Mononuclear cell (primary cell): ENCODE results near the gene CDH2. TPM values are rescaled to one million over a fixed set of nuclear protein-coding genes. Genes with fewer than 3 reads are reported as not detected.

ENCODE experiments used
- H3K27me3 ChIP-seq: 2 replicates; pipeline ENCODE4 v1.6.0; 2011; ENCODE audit warnings: low read length, control low read depth; ENCODE audit not compliant: insufficient read depth
- H3K4me1 ChIP-seq: 2 replicates; pipeline ENCODE4 v1.5.1; 2011; ENCODE audit warnings: mild to moderate bottlenecking, low read length, control low read depth; ENCODE audit not compliant: insufficient read depth
- H3K4me3 ChIP-seq: 2 replicates; pipeline ENCODE4 v1.5.1; 2011; ENCODE audit warnings: mild to moderate bottlenecking, low read length, moderate library complexity
- H3K9me3 ChIP-seq: 2 replicates; pipeline ENCODE4 v1.5.1; 2011; ENCODE audit warnings: low read depth, mild to moderate bottlenecking, control low read depth, low read length
- total RNA-seq: library from RNA; depleted of rRNA; stranded (reverse); fragments of >200 nt; gene quantifications from one replicate; pipeline ENCODE4 v1.2.3, GENCODE V29; 2012

CDH2 gene
- total RNA-seq, 1 donor: not detected

DNA sequence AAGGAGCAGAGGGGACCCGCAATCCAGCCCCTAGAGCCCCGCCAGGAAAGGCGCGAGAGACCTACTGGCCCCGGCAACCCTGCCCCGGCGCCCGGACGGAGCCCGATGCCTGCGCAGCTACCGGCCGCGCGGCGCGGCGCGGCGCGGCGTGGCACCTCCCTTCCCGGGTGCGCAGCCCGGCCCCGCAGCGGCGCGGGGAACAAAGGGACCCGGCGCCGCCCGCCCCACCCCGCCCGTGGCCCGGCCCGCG is 307 bp downstream of the CDH2 start:
- Histone ChIP-seq H3K4me3 (no peak overlapping the region), H3K9me3 (no peaks in the 10 kb centered on the region), H3K27me3 (peaks cover 70% of the 10 kb centered on the region), H3K4me1 (peaks cover 6% of the 10 kb centered on the region)

DNA sequence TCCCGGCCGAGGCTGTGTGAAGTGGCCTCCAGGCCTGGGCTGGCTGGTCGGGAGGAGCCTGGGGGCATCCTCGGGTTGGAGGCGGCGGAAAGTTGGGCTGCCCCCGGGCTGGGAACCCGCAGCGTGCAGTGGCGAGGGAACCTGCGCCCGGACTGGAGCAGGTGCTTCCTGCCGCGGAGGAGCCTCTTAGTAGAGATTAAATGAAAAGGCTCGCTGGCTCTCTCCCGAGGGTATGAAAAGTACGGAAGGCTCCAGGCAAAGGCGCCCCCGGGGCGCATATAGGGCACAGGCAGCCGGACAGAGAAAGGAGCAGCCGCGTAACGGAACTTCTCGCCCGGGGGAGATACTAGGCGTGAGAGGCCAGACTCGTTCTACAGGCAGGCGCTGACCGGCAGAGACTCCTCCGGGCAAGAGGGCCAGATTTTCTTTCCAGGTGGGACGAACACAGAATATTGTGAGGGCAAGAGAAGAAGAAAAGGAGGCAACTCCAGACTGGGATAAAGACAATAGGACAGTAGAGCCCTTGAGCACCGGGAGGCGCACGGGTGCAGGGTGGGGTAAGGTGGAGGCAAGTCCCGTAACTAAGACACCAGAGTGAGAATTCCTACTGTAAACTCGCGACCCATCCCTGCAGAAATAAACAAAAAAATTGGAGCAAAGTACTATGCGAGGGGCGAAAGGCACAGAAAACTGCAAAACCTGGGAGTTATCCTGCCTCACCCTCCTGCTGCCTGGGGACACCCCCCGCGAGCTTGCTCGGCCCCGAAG is 816 bp downstream of the CDH2 start:
- Histone ChIP-seq H3K27me3 (peaks cover 72% of the 10 kb centered on the region), H3K4me1 (peaks cover 6% of the 10 kb centered on the region), H3K4me3 (no peak overlapping the region), H3K9me3 (no peaks in the 10 kb centered on the region)

DNA sequence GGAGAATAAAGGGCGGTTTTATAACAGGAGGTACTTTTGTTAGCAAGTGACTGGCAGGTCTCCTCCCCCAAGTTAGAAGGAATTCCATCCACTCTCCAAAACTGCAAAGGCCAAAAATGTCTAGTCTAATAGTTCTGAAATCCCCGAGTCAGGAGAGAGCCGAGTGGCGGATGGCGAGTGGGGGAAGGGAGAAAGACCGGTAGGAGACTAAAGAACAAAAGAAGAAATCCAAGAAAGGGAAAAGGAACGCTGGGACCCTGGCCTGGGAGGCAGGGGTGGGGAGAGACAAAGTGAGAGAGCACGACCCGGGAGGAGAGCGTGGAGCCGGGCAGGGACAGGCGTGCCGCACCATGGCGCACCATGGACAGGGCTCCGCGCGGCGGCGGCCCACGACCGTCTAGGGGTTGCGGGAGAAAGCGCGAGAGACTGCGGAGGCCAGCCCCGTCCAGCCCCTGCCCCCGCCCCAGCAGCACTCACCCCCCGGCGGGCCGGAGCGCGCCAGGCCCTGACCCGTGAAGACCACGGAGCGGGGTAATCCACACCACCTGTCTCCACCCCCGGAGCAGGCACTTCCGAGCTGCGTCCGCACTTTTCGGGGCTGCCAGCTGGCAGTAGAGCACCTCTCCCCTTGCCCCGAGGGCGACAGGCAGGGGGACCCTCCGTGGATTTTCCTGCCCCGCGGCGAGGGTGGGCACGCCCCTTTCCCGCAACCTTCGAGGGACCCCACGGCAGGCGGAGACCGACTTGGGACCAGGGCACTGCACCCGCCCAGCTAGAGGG is 1.6 kb downstream of the CDH2 start:
- H3K4me1 ChIP-seq: peaks cover 6% of the 10 kb centered on the region
- no peak overlapping the region for H3K4me3 ChIP-seq
- peaks cover 67% of the 10 kb centered on the region for H3K27me3 ChIP-seq
- H3K9me3 ChIP-seq: no peaks in the 10 kb centered on the region

DNA sequence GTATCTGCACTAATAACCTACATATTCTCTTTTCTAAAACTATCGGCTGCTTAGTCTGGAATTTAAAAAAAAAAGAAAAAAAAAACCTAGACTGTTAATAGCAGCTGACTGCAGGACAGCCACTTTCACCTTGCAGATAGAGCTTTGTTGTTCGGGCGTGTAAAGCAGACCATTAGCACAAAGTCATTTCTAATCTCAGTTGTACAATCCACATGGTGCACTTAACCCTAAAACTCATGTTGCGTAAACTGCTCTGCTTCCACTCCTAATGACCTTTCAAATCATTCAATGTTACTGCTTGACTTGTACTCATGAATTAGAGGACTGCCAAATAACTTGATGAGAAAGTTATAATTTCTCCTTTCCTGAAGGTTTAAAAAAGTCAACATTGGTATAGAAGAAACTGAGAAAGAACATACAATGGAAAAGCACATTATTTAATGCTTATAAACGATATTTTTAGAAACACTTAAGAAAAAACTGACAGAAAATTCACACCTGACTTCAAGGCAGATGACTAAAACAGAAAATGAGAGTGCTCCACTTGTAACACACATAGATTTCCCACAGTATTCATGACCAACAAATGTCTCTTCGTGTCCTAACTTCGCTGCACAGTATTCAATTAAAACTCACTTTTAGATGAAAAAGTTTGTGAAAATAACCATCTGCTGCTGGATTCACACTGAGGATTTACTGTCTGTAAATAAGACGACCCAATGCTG is 2.6 kb downstream of the CDH2 start:
- Histone ChIP-seq H3K4me1 (peaks cover 6% of the 10 kb centered on the region), H3K9me3 (no peaks in the 10 kb centered on the region), H3K27me3 (peaks cover 57% of the 10 kb centered on the region), H3K4me3 (no peak overlapping the region)

DNA sequence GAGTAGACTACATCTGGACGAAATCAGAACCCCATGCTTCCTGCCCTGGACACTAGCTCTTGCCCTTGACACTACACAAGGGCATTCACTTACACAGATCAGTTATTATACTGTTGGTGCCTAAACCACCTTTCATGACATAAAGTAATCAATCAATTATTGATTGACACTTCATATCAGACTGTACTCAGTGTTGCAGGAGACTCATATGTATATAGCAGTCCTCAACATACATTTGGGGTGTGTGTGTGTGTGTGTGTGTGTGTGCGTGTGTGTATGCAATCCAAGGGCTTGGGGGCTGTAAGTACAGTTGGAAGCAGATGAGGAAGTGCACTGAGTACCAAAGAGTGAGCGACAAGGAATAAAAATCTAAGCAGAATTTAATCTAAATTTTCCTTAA is 5.1 kb downstream of the CDH2 start:
- no peaks in the 10 kb centered on the region for H3K9me3 ChIP-seq

DNA sequence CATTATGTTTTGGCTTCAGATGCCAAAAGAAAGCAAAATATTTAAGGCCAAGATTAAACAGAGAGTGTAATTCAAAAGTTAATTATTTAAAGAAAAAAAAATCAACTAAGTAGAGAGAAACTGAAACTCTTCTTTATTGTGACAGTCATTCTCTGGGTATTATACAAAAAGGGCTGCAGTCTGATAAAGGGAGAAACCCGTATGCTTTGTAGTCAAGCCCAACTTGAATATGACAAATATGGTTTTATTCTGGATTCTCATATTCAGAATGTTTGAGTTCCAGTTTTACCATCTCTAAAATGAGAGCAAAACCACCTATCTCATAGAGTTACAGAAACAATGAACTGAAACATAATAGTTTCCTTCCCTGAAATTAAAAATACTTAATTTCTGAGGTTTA is 8.2 kb downstream of the CDH2 start:
- Histone ChIP-seq H3K4me1 (no peaks in the 10 kb centered on the region), H3K9me3 (no peaks in the 10 kb centered on the region), H3K4me3 (no peak overlapping the region), H3K27me3 (peaks cover 17% of the 10 kb centered on the region)

More for the DNA sequence above, 5.1 kb downstream of the CDH2 start:
- H3K4me1 ChIP-seq: peaks cover 6% of the 10 kb centered on the region
- H3K27me3 ChIP-seq: peaks cover 44% of the 10 kb centered on the region
- no peak overlapping the region for H3K4me3 ChIP-seq

DNA sequence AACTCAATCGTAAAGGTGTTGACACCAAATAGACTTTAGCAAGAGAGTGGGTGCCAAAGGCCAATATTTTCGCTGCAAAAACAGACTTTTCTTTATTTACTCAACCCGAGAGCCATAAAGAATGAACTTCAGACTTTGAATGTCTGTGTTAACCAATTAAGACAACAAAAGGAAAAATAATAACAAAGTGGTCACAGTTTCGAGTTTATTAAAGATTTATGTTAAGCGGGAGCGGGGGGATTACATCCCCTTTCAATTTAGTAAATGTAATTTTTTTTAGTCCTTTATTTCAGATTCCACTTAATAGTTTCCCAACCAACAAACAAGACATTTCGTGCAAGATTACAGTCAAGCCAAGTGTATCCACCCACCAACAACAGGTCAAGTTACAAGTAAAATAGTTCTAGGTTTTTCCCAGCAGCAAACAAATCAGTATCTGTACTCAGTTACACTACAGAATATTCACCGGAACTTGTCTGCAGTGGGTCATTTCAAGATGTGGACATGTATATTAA is 9.0 kb downstream of the CDH2 start:
- Histone ChIP-seq H3K27me3 (peaks cover 10% of the 10 kb centered on the region), H3K9me3 (no peaks in the 10 kb centered on the region), H3K4me3 (no peak overlapping the region), H3K4me1 (no peaks in the 10 kb centered on the region)

DNA sequence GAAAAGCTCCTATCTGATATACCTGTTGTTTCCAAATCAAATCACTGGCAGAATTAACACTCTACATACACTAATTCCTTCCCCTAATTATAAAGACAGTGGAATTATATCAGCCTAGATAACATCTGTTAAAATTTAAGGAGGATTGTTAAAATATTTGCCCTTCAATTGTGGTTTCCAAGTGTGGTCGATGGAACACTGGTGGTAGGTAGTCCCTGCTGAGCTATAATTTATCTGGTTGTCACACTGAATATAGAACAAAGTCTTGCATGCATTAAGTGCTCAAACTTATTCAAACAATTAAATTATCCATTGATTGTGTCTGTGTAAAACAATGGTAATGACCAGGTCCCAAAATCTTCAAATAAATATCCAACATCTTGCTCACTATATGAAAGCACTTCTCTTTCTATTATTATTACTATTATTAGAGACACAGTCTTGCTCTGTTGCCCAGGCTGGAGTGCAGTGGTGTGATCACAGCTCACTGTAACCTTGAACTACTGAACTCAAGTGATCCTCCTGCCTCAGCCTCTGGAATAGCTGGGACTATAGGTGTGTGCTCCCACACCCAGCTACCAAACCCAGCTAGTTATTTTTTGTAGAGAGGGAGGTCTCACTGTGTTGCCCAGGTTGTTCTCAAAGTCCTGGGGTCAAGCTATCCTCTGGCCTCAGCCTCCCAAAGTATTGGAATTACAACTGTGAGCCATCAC is 12.0 kb downstream of the CDH2 start:
- Histone ChIP-seq H3K4me1 (no peaks in the 10 kb centered on the region), H3K27me3 (no peaks in the 10 kb centered on the region), H3K4me3 (no peak overlapping the region), H3K9me3 (no peaks in the 10 kb centered on the region)

DNA sequence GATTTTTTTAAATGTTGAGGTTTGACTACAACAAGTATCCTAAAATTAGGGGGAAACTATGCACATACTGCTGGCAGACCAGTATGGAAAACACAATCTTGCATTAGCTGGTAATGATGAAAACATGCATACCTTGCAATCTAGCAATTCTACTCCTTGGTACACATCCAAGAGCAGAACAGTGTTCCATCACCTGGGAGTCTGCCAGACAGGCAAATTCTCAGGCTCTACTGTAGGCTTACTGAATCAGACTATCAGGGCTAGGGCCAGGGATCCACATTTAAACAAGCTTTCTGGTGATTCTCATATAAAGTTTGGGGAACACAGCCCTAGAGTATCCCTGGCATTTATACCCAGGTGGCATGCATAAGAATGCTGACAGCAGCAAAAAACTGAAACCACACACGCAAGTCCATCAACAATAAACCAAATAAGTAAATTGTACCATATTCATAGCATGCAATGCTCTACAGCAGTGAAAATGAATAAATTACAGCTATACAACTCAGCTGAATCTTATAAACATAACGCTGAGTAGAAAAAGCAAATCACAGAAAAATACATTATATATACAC is 13.6 kb downstream of the CDH2 start:
- Histone ChIP-seq H3K4me3 (no peak overlapping the region), H3K9me3 (no peaks in the 10 kb centered on the region), H3K4me1 (no peaks in the 10 kb centered on the region), H3K27me3 (no peaks in the 10 kb centered on the region)

DNA sequence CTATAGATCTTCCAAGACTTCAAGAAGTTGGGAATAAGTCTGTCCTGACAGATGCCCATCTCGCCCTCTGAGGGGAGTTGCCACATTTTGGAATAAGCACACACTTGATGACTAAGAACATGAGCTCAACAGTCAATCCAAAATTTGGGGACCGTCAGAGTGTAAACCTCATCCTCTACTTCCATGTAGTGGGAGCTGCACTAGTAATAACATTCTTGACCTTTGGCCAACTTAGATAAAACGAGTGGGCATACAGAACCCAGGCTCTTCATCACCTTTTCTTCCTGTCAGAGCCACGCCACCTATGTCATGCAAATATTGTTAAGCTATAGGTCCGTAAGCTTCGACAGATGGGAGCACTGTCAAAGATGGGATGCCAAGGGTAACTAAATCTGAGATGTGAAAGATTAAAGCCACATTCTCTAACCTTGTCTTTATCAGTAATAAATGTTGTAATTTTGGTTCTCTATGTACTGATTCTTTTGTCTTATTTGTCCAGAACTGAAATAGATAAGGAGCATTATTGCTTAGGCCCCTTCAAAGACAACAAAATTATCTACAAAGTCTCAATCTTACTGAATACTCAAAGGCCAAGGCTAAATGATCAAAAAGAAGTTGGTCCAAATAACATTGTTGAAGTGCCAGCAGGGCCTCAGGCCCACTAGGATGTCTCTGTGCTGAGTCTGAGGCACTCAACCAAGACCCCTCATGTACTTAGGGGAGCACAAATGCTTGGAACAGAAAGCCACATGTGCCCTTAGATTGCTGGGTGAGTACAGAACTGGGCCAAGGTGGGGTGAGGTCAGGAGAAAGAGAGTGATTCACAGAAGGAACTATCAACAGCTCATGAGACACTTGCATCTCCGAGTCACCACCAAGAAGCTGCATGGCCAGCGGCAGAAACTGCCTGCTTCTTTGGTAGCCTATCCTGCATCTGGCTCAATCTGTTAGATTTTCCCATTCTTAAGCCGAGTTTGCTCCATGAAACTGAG is 15.0 kb downstream of the CDH2 start:
- Histone ChIP-seq H3K27me3 (no peaks in the 10 kb centered on the region), H3K4me1 (no peaks in the 10 kb centered on the region), H3K9me3 (no peaks in the 10 kb centered on the region), H3K4me3 (no peak overlapping the region)

DNA sequence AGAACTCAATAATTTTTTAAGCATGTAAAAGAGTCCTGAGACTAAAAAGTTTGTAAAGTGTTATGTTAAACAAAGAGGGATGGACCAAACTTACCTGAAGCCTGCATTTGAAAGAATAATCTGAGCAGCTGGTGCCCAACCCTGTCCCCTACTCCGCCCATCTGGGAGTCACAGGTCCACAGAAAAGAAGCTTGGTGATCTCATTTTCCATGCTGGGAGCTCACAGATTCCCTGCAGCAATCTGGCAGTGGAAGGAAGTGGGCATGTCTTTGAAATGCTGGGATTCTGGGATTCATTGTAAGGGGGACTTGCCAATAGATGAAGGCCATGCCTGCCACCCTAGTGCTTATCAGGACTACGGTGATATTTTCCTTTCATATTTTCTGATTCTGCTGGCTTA is 17.9 kb downstream of the CDH2 start:
- Histone ChIP-seq H3K4me3 (no peak overlapping the region), H3K4me1 (no peaks in the 10 kb centered on the region), H3K27me3 (no peaks in the 10 kb centered on the region), H3K9me3 (no peaks in the 10 kb centered on the region)

DNA sequence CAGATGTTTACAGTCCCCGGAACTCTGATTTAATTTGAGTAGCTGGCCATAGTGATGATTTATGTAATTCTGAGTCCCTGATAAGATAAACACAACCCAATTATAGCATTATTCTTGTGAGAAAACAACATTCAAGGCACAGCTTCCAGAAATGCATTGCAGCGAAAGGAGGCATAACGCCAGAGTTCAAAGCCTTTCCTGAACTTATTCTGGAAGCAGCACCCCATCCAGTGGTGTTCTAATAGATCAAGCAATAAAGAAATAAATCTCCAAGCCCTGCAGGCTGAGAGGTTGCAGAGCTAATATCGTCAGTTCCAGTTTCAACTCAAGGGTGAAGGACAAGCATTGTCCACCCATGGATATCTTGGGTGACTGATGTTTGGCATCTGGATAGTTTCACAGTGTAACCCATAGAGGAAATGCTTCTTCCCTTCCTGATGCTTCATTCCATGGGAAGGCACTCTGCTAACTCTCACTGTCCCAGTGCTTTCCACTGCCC is 18.8 kb downstream of the CDH2 start:
- no peak overlapping the region for H3K4me3 ChIP-seq
- no peaks in the 10 kb centered on the region for H3K27me3 ChIP-seq
- no peaks in the 10 kb centered on the region for H3K4me1 ChIP-seq
- no peaks in the 10 kb centered on the region for H3K9me3 ChIP-seq

DNA sequence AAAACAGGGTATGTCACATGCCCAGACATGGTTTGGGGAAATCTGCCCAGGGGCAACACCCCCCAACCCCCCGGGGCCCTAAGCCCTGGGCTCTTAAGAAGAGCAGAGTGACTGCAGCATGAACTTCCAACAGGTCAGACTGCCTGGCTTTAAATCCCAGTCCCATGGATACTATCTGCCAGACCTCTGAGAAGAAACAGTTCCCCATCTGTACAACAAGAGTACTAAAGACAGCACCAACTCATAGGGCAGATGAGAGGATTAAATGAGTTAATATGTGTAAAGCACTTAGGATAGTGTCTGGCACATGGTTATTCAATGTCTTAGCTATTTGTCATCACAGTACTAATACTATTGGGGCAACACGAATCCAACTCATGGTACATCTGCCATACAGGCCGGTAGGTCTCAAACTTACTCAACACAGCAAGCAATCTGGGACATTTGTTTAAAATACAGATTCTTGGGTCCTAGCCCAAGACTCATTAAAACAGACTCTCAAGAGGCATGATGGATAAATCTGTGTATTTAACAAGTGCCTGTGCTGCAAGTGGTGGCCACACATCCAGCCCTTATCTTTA is 23.4 kb downstream of the CDH2 start:
- H3K9me3 ChIP-seq: no peaks in the 10 kb centered on the region
- H3K4me3 ChIP-seq: no peak overlapping the region
- no peaks in the 10 kb centered on the region for H3K4me1 ChIP-seq
- H3K27me3 ChIP-seq: no peaks in the 10 kb centered on the region
